ENCODE measurements around the gene GDF10.

GDF10 gene

GRCh38 chr10:47326306-47326926 lies 26.4 kb downstream of the GDF10 start:
- TF ChIP-seq ZNF311 (tag by site-specific recombination; IDR thresholded peaks at IDR 0.05; ENCODE audit: borderline replicate concordance) (no peak), GLIS1 (tag by site-specific recombination; IDR thresholded peaks at IDR 0.05) (no peak), ZNF266 (tag by site-specific recombination; IDR thresholded peaks at IDR 0.05; ENCODE audit: low read depth) (no peak), ZNF513 (tag by site-specific recombination; IDR thresholded peaks at IDR 0.05) (no peak), FEZF1 (tag by site-specific recombination; IDR thresholded peaks at IDR 0.05) (no peak), ZNF776 (tag by site-specific recombination; IDR thresholded peaks at IDR 0.05; ENCODE audit: borderline replicate concordance) (no peak), IKZF3 (tag by site-specific recombination; IDR thresholded peaks at IDR 0.05) (no peak), ZNF398 (tag by site-specific recombination; IDR thresholded peaks at IDR 0.05) (no peak), SP2 (tag by site-specific recombination; IDR thresholded peaks at IDR 0.05) (no peak), ZNF639 (tag by site-specific recombination; IDR thresholded peaks at IDR 0.05) (no peak), PRDM2 (tag by site-specific recombination; IDR thresholded peaks at IDR 0.05; ENCODE audit: borderline replicate concordance) (no peak), ZSCAN30 (tag by site-specific recombination; IDR thresholded peaks at IDR 0.05) (no peak)
- no peaks in the 10 kb centered on the region for H3K9me3 ChIP-seq (ENCODE audit: control insufficient read depth, insufficient read depth, low read depth, low read length)
- no peaks in the 10 kb centered on the region for H3K36me3 ChIP-seq (ENCODE audit: control insufficient read depth in 2 of 2, insufficient read depth in 1 of 2, low read length in 2 of 2)
- no peak overlapping the region for H3K4me3 ChIP-seq (ENCODE audit: low read depth, low read length)
- ChIA-PET POLR2A (no interaction called here), CTCF (interaction anchor here (0.6 kb wide), 1 partner anchor 38 kb away, joined by 3 read pairs; no protein-coding TSS in a partner anchor)
- no peaks in the 10 kb centered on the region for H3K4me1 ChIP-seq (ENCODE audit: control insufficient read depth, insufficient read depth, low read length)
- H3K27ac ChIP-seq (ENCODE audit: extremely low read depth, low read depth, low read length) = no peak overlapping the region

GRCh38 chr10:47326927-47327330 lies 26.9 kb downstream of the GDF10 start:
- H3K36me3 ChIP-seq (ENCODE audit: control insufficient read depth in 2 of 2, insufficient read depth in 1 of 2, low read length in 2 of 2) = no peaks in the 10 kb centered on the region
- no peaks in the 10 kb centered on the region for H3K9me3 ChIP-seq (ENCODE audit: control insufficient read depth, insufficient read depth, low read depth, low read length)
- TF ChIP-seq BCL6B (tag by site-specific recombination; IDR thresholded peaks at IDR 0.05) (no peak), ZSCAN5A (tag by site-specific recombination; IDR thresholded peaks at IDR 0.05) (no peak), GLI4 (tag by site-specific recombination; IDR thresholded peaks at IDR 0.05) (no peak), ZNF423 (tag by site-specific recombination; IDR thresholded peaks at IDR 0.05) (no peak), ZNF843 (tag by site-specific recombination; IDR thresholded peaks at IDR 0.05) (no peak)
- H3K4me3 ChIP-seq (ENCODE audit: low read depth, low read length) = no peak overlapping the region
- POLR2A ChIA-PET = no interaction called here
- CTCF ChIA-PET = no interaction called here
- no peak overlapping the region for H3K27ac ChIP-seq (ENCODE audit: extremely low read depth, low read depth, low read length)
- no peaks in the 10 kb centered on the region for H3K4me1 ChIP-seq (ENCODE audit: control insufficient read depth, insufficient read depth, low read length)
